ENCODE measurements around the gene C20orf144. TPM values are rescaled to one million over a fixed set of nuclear protein-coding genes. Genes with fewer than 3 reads are reported as not detected.
"Not testable (repeated sequence)": the region's sequence is repeated elsewhere in the genome, so short reads cannot be mapped to it uniquely, and the experiment has no call there.

The C20orf144 gene
- 0.12 TPM for polyA plus RNA-seq (ENCODE audit: insufficient read length)

DNA sequence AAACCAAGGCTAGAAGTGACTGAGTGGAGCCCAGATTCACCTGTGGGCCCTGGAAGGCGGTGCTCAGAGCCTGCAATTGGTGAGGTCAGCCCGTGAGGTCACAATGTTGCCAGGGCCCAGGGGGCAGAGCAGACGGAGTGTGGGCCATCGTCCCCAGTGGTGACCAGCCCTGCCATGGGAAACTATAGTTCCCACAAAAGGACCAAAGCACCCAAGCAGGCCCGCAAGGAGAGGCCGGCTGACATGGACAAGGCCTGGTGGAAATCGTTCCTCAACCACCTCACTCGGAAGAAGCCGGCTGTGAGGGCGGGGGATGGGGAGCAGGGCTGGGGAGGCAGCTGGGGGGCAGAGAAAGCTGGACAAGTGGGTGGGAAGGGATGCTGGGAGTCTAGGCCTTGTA, at the start of gene C20orf144:
Gene C20orf144, plus strand, starts transcription at position 156 of the 400 bp plus-strand sequence. Its CDS starts 19 bp downstream, at position 175.
- DNase-seq, result no peak

DNA sequence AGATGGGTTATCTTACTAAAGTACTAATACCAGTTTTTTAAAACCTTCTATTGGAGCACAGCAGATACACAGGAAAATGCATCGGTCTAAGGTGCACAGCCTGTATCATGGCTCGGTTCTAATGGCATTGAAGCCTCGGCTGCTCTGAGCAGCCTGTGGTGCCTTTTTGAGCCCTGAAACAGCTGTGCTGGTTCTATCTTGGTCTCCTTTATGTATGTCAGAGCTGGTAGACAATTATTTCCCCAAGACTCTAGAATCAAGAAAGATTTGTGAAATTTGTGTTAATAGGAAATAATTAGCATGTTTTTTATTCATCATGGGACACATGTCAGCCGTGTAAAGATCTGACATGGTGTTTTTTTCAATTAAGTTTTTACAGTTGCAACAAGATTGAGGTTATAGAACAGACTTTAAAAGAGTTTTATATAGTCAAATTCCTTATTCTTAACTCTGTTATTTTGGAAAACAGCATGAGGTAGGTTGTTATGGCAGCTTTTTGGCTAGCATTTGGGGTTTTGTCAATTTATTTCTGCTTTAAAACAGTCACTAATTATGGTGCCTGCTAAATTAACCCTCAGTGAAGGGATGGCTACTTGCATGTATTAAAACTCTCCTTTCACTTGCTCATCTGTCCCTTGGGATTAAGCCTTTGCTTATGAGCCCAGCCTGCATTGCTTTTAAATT, 40.3 kb upstream of the C20orf144 start:
- no peak for DNase-seq

DNA sequence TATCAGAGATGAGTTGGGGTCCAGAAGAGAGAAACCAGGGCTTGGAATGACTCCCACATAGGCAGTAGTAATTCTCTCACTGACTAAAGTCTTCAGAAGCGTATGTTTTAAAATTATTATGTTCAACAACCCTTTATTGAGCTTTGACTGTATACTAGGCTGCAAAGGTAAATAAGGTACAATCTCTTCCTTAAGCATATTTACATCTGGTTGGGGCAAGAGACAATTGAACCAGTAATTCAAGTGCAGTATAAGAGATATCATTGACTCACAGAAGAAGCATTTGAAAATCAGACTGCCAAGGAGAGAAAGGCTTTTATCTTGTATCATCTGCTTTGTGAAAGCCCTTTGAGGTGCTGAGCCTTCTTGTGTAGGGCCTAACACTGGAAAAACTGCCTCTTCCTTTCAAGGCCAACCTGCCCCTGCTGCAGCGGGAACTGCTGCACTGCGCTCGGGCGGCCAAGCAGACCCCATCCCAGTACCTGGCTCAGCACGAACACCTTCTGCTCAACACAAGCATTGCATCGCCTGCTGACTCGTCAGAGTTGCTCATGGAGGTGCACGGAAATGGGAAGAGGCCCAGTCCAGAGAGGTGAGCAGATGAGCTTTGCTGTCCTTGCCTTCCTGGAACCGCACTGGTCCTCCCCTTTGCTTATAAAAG, 39.3 kb upstream of the C20orf144 start:
- no peak for DNase-seq

DNA sequence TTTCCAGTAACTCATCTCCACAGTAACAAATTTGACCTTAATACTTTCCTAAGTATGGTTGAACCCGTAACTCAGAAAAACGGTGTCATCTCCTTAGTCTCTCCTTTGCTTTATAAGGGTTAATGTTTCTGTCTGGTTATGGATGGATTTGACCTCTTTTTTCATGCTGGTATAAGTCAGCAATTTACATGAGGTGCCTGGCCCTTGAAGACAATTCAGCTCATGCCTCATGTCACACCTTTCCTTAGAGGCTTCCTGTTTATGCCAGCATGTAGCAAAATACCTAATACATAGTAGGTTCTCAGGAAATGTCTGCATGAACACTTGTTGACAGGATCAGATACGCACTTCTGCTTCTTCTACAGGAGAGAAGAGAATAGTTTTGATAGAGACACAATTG, 37.7 kb upstream of the C20orf144 start:
- no peak for DNase-seq

DNA sequence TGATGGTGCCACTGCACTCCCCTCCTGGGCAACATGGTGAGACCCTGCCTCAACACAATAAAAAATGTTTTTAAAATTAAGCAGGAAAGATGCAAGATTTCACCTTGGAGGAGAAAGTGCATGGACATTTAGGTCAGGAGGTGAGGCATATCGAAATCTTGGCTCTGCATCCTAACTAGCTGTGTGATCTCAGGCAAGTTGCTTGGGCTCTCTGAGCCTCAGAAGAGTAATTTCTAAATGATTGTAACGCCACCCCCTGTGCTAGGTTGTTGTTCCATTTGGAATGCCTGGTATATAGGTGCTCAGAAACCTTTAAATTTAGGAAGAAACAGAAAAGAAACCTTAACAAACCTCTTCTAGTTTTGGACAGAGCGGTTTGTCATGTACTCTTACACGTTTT, 35.9 kb upstream of the C20orf144 start:
- DNase-seq, result no peak

DNA sequence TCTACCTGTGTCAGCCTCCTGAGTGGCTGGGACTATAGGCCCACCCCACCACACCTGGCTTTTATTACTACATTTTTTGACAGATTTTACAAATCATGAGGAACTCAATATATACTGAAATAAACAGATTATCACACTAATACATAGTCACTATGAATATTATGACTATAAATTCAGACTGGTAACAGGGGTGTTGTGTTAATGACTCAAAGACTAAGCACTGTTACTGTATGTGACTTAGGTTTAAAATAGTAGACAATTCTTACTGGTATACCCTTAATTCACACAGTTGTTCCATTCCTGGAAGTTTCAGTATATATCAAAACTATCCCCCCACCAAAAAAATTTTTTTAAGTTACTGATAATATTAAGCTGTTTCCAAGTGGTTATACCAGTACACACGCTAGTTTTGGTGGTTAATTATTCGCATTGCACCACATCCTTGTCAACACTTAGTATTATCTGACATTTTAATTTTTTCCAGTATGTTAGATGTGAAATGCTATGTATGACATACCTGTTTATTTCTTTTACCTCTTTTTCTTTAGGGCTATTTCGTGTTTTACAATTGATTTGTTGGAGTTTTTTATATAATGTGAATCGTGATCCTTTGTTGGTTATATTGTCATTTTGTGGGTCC, 34.4 kb upstream of the C20orf144 start:
- DNase-seq, result no peak

DNA sequence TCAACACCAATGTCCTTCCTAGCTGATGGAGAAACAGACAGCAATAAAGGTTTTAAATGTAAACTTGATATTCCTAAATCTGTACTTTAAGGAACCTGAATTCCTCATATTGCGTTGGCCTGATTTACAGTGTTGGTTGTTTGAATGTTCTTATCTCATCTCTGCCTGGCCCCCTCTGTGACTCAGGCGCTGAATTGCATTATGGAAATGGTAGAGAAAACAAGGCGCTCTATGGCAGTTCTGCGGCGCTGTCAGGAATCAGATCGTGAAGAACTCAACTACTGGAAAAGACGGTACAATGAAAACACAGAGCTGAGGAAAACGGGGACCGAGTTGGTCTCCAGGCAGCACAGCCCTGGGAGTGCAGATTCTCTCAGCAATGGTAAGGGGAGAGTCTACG, 32.6 kb upstream of the C20orf144 start:
- DNase-seq, result no peak

DNA sequence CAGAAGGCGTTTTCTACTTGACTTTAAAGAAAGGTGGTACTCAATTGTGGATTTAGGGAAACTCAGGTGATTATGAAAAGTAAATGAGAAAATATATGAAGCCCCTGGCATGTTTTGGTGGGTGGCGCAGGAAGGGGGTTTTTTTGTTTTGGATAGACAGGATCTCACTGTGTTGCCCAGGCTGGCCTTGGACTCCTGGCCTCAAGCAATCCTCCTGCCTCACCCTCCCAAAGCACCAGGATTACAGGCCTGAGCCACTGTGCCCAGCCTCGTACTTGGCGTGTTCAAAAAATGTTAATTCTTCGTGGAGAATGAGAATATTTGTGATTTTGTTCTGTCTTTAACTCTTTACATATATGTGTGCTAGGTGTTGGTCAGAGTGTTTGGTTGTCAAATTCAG, 32.1 kb upstream of the C20orf144 start:
- DNase-seq, result no peak

DNA sequence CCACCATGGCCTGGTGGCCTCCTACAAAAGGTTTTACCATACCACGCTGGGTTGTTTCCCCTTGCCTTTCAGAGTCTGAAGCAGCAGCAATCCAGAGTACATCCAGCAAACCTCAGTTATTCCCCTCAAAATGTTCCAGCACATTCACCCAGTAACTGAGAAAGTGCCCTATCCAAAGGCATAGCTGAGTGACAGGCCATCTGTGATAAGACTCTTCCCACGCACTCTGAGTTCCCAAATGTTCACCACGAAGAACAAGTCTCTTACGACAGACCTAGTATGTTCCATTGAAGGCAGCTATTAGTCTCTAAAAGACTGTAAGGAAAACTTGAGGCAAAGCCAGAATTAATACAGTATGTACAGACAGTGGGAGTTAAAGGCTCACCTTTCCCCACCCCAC, 31.6 kb upstream of the C20orf144 start:
- no peak for DNase-seq

DNA sequence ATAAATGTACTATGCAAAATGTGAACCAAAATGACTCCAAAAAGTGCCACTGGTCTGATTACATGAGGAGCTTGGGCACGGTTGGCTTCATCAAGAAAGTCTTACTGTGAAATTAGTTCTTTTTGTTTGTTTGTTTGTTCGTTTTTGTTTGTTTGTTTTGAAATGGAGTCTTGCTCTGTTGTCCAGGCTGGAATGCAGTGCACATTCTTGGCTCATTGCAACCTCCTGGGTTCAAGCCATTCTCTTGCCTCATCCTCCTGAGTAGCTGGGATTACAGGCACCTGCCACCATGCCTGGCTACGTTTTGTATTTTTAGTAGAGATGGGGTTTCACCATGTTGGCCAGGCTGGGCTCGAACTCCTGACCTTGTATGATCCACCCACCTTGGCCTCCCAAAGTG, 30.2 kb upstream of the C20orf144 start:
- DNase-seq, result not testable (repeated sequence)

DNA sequence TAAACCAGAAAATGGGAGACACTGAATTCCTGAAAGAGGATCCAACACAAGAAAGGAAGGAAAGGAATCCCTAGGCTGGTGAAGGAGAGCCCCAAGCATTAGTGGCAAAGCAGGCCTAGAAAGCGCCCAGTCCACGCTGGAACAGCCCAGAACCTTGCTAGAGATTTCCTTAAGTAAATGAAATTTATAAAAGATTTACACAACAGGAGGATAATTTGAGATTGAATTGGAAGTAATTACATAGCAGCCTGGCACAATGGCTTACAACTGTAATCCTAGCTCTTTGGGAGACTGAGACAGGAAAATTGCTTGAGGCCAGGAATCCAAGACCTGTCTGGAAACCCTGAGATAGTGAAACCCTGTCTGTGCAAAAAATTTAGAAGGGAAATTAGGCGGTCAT, 26.8 kb upstream of the C20orf144 start:
- DNase-seq, result no peak

DNA sequence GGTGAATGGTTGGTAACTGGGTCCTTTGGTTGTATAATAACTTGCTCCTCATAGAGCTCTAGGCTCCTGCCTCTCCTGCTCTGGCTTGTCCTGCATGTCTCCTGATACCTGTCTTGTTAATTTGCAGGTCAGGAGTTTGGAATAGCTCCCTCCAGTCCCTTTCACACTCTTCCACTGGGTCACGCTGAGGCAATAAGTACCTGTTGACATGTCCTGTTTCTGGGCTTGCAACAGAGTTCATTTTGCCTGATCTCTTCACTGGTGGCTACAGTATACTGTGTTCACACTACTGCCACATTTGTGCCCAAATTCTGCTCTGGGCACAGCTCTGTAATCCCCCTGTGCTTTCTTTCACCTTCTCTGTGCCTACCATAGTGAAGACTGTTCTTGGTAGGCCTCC, 25.4 kb upstream of the C20orf144 start:
- DNase-seq, result no peak

DNA sequence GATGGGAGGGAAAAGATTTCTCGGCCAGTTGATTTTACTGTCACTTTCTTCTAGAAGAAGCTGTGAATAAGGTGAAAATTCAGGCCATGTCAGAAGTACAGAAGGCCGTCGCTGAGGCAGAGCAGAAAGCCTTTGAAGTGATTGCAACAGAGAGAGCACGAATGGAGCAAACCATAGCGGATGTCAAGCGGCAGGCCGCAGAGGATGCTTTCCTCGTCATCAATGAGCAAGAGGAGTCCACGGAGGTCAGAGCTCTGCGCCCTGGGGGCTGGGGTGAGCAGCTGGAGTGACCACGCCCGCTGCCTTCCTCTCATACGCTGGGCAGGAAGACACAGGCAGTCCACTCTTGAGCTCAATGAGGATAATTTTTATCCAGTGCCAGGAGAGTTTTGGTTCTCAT, 21.8 kb upstream of the C20orf144 start:
- DNase-seq, result no peak

DNA sequence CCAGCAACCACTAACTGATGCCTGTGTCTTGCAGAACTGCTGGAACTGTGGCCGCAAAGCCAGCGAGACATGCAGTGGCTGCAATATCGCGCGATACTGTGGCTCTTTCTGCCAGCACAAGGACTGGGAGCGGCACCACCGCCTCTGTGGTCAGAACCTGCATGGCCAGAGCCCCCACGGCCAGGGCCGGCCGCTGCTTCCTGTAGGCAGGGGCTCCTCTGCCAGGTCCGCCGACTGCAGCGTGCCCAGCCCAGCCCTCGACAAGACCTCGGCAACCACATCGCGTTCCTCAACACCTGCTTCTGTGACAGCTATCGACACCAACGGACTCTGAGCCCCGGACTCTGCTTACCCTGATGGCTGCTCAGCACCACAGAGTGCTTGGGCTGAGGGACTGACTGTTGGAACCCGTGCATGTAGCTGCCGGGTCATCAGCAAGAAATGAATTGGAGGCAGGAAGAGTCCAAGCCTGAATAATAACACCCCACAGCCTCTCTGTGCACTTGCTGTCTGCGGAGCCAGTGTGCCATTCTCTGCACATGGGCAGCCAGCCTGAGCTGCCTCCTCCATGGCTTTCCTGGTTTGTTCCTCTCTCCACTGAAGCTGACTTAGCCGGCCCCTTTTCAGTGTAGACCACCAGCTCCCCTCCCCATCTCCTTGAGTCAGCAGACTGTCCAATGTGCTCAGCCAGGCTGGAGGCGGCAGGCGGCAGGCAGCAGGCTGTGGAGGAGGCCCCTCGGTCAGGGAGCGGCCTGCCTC, 17.6 kb upstream of the C20orf144 start:
- DNase-seq, result no peak

DNA sequence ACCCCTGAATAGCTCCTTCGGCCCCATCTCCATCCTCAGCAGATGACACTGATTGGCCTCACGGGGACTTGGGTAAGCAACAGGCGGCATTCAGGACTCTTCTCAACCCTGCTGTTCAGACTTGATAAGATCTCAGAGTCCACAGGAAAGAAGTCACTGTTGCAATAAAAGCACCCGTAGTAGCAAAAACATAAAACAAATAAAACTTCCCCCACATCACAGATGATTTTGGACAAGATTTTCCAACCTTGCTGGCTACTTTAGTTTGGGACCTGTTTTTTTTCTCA, 17.1 kb upstream of the C20orf144 start:
- DNase-seq, result no peak

DNA sequence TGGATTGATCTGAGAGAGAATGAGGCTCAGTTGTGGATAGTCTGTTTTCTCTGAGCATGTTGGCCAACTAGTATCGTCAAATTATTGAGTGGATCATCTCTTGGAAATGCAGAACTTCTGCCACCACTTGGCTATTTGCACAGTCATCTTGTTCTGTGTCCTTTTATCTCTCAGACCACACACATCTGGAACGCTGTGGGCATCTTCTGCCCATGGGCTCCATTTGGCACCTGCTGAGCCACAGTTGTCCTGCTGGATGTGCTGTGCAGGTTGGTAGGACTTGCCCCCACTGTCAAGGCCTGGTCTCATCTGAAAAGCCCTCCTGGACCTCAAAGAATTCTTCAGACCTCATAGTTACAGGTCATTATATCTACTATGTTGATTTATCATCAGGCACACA, 16.7 kb upstream of the C20orf144 start:
- no peak for DNase-seq

DNA sequence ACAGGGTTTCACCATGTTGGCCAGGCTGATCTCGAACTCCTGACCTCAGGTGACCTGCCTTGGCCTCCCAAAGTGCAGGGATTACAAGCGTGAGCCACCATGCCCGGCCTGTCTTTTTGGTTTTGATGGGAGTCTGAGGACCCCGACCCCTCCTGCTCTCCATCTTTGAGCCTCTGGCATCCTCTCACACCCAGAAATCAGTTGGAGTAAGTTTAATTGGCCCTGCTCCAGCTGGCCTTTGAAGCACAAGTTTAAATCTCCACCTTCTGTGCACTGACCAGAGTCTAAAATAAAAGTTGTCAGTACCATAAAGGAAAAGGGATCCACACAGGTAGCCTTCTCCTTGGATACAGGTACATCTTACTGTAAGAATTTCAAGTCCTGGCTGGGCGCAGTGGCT, 15.9 kb upstream of the C20orf144 start:
- DNase-seq, result no peak

DNA sequence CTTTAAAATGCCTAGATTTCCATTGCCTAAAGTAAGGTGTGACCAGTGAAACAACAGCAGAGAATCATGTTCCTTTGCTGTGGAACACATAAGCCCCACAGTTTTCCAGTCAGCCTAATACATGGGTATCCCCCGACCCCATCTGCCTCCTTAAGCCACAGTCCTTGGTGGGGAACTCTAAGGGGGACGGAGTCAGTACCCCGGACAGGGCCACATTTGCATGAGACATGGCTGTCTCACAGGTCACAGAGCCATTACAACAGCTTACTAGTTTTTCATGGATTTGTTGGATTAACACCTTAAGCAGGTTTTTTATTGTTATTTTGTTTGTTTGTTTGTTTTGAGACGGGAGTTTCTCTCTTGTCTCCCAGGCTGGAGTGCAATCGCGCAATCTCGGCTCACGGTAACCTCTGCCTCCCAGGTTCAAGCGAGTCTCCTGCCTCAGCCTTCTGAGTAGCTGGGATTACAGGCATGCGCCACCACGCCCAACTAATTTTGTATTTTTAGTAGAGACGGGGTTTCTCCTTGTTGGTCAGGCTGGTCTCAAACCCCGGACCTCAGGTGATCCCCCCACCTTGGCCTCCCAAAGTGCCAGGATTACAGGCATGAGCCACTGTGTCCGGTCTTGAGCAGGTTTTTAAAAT, 15.0 kb upstream of the C20orf144 start:
- DNase-seq, result not testable (repeated sequence)

DNA sequence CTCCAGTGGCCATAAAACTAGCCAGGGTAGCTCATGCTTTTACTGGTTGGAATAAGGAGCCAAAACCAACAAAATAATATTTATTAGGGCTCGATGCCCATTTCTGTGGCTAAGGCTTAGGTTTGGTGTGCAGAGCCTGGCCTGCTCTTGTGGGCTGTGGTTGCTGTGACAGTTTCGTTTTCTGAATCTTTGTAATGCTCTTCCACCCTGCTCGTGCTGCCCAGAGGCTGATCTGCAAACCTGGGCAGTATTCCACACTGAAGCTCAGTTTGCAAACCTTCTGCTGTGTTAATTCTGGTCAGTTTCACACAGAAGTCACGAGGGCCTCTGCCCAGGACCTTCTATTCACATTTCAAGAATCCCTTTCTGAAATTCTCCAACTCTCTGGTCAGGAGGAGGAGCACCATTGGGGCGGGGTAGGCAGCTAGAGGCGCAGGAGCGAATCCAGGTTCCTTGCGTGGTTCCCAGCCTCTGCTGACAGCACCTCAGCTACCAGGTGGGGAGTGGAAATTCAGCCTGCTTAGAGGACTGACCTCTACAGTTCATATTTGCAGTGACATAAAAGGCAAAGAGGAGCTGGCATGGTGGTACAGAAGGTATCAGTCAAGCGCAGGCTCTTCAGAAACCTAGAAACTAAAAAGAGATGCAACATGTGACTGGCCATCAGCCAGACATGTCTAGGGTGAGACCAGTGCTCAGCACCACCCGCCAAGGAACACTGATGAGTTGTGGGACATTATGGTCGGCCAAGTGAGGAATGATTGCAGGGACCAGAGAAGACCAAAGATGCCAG, 14.3 kb upstream of the C20orf144 start:
- DNase-seq, result no peak

DNA sequence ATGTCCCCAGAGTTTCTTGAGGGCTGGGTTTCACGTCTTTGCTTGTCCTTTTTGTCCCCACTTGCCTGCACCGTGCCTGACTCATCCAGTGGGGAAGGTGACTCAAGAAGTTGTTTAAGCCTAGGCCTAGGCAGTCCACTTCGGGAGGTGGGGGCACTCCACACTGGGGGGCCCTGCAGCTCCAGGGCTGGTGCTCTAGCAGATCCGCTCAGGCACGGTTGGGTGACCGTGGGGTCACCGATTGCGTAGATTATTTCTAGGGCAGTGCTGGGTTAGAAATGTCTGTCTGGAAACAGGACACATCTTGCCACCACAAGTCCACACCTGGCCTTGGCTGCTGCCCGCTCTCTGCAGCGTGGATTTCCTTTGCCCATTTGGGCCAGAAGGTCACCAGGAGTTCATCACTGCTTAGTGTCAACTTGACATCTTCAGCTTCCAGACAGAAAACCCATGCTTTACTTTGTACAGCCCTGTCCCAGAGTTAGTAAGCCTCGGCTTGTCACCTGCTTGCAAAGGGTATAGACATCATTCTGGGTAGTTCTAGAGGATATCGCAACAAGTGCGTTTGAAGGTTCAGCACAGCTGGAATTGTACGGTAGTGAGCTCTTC, 13.6 kb upstream of the C20orf144 start:
- DNase-seq, result no peak

DNA sequence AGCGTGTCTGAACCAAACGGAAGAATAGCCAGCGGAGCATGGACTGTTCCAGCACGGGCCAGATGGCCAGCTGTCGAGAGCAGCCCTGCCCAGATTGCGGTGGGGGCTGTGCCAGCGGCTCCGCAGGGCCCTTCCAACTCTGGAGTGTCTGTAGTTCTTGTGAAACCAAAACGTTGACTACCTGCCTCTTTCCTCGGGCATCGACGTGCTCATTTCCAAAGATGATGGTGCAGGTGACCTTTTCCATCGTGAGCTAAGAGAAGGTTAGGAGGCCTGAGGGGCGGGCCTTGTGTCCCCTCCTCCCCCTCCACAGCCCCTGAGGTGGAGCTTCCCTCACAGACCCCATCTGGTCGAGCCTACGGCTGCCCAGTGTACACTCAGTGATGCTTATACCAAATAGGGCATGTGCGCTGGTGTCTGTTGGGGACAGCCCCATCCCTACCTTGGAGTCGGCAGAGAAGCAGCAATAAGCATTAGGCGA, 12.9 kb upstream of the C20orf144 start:
- DNase-seq, result no peak
